Measurements from ENCODE around the gene SCO2. TPM values are rescaled to one million over a fixed set of nuclear protein-coding genes. Genes with fewer than 3 reads are reported as not detected.

Gene SCO2
- 10 to 100 TPM in 1 of 4 donors, 1 to 10 TPM in 3; 1.5 to 10.7 (median 8.3) TPM for total RNA-seq

- TF ChIP-seq CTCF (IDR thresholded peaks at IDR 0.05; ENCODE audit: low read depth) = no peak
Measured at GRCh38 chr22:50525104-50525857, at the start of gene SCO2. Gene SCO2 (minus strand): TSS chr22:50525598. CDS start chr22:50524411, 1,187 bp downstream.

- TF ChIP-seq CTCF (IDR thresholded peaks at IDR 0.05; ENCODE audit: low read depth) = no peak
Measured at GRCh38 chr22:50574383-50574755, 49.0 kb upstream of the SCO2 start.

- no peak for TF ChIP-seq CTCF (IDR thresholded peaks at IDR 0.05; ENCODE audit: low read depth)
Measured at GRCh38 chr22:50573491-50574382, 48.3 kb upstream of the SCO2 start.

GRCh38 chr22:50572965-50573364 lies 47.6 kb upstream of the SCO2 start:
- TF ChIP-seq CTCF (IDR thresholded peaks at IDR 0.05; ENCODE audit: low read depth) = no peak

- no peak for TF ChIP-seq CTCF (IDR thresholded peaks at IDR 0.05; ENCODE audit: low read depth)
Measured at GRCh38 chr22:50571264-50572175, 46.1 kb upstream of the SCO2 start.

- no peak for TF ChIP-seq CTCF (IDR thresholded peaks at IDR 0.05; ENCODE audit: low read depth)
Measured at GRCh38 chr22:50570861-50571260, 45.5 kb upstream of the SCO2 start.

All from subcutaneous adipose tissue (tissue), 4 donors.